B cell (primary cell): Measurements from ENCODE around the gene SLC66A1.

Experiments used
- EZH2 ChIP-seq: IDR thresholded peaks from 2 replicates; pipeline ENCODE4 v1.6.1; 2012; ENCODE audit warnings: borderline replicate concordance, low read depth, mild to moderate bottlenecking, moderate library complexity, low read length; ENCODE audit not compliant: insufficient read depth, poor library complexity, severe bottlenecking
- TF ChIP-seq, protein P1 (sequence below): fragments of 200-600 bp; IDR thresholded peaks from one replicate; pipeline ENCODE4 v1.8.0; 2022; ENCODE audit warnings: antibody characterized with exemption, mild to moderate bottlenecking

DNA sequence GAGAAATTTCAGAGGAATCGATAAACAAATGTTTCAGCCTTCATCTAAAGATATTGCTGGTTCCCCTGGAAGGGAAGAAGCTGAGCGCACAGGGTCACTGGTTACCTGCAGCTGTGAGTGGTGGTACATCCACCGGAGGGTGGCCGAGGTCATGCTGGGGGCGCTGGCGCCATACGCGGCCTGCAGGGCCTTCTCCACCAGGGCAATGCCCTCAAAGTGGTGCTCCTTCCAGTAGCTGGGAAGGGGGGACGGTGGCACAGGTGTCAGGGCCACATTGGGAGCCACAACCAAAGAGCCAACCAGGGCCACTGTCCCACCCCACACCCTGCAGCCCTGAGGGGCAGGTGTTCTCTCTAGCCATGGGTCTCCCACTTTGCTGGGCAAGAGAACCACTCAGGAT, 28.2 kb upstream of the SLC66A1 start:
- no peak for TF ChIP-seq EZH2
- TF ChIP-seq, protein P1, sequence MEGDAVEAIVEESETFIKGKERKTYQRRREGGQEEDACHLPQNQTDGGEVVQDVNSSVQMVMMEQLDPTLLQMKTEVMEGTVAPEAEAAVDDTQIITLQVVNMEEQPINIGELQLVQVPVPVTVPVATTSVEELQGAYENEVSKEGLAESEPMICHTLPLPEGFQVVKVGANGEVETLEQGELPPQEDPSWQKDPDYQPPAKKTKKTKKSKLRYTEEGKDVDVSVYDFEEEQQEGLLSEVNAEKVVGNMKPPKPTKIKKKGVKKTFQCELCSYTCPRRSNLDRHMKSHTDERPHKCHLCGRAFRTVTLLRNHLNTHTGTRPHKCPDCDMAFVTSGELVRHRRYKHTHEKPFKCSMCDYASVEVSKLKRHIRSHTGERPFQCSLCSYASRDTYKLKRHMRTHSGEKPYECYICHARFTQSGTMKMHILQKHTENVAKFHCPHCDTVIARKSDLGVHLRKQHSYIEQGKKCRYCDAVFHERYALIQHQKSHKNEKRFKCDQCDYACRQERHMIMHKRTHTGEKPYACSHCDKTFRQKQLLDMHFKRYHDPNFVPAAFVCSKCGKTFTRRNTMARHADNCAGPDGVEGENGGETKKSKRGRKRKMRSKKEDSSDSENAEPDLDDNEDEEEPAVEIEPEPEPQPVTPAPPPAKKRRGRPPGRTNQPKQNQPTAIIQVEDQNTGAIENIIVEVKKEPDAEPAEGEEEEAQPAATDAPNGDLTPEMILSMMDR = no peak
